OCI-LY7 (cell line): ENCODE measurements around the gene C12orf57. TPM values are rescaled to one million over a fixed set of nuclear protein-coding genes. Genes with fewer than 3 reads are reported as not detected.
A peak's percentile ranks its signal among the peaks of the same experiment; 100 is the strongest.

Source experiments
- BruUV-seq: library from RNA; stranded (reverse); fragments of 400-500 nt; replicated peaks from 2 replicates; lab custom pipeline; 2021; lab: Mats Ljungman, UMichigan
- CTCF ChIA-PET: fragments of 300-600 bp; sonication (Branson Sonifier 250); formaldehyde crosslinking; loops from one replicate; lab custom pipeline; 2022; ENCODE audit warnings: antibody characterized with exemption; ENCODE audit not compliant: unreplicated experiment; lab: Charles Lee
- POLR2A ChIA-PET: fragments of 300-600 bp; sonication (Branson Sonifier 250); formaldehyde crosslinking; loops from one replicate; lab custom pipeline; 2022; ENCODE audit warnings: antibody characterized with exemption; lab: Charles Lee
- DNase-seq: peaks from one replicate; pipeline ENCODE4 v3.0.0-alpha.2; 2015; ENCODE audit warnings: low spot score
- H2AFZ ChIP-seq: fragments of 200-600 bp; sonication (generic), shearing (Covaris generic); 2 replicates; pipeline ENCODE4 v1.6.1; 2014; ENCODE audit warnings: mild to moderate bottlenecking, antibody characterized with exemption, low read length, moderate library complexity
- H3K27ac ChIP-seq: fragments of 200-600 bp; sonication (generic); 2 replicates; pipeline ENCODE4 v1.5.1; 2014; ENCODE audit warnings: mixed run types, low read depth, mild to moderate bottlenecking, moderate library complexity, low read length, inconsistent platforms; ENCODE audit not compliant: poor library complexity, severe bottlenecking
- H3K36me3 ChIP-seq: fragments of 200-600 bp; sonication (generic); 2 replicates; pipeline ENCODE4 v1.6.1; 2014; ENCODE audit warnings: mild to moderate bottlenecking, antibody characterized with exemption, low read length, moderate library complexity, mixed read lengths; ENCODE audit not compliant: insufficient read depth
- H3K4me1 ChIP-seq: fragments of 200-600 bp; sonication (generic); 2 replicates; pipeline ENCODE4 v1.5.1; 2014; ENCODE audit warnings: mild to moderate bottlenecking, low read length; ENCODE audit not compliant: insufficient read depth, poor library complexity, severe bottlenecking
- H3K4me2 ChIP-seq: fragments of 200-600 bp; sonication (generic); 2 replicates; pipeline ENCODE4 v1.6.1; 2014; ENCODE audit warnings: mild to moderate bottlenecking, low read length
- H3K4me3 ChIP-seq: fragments of 200-600 bp; sonication (generic); 2 replicates; pipeline ENCODE4 v1.5.1; 2014; ENCODE audit warnings: mild to moderate bottlenecking, low read depth, low read length; ENCODE audit not compliant: poor library complexity, severe bottlenecking
- H3K79me2 ChIP-seq: fragments of 200-600 bp; sonication (generic); 2 replicates; pipeline ENCODE4 v1.6.1; 2016; ENCODE audit warnings: low read depth, mild to moderate bottlenecking, low read length, moderate library complexity, mixed read lengths; ENCODE audit not compliant: insufficient read depth
- H3K9me2 ChIP-seq: fragments of 200-600 bp; sonication (generic); 2 replicates; pipeline ENCODE4 v1.6.1; 2016; ENCODE audit warnings: mild to moderate bottlenecking, low read length, mixed read lengths; ENCODE audit not compliant: insufficient read depth
- H3K9me3 ChIP-seq: fragments of 200-600 bp; sonication (generic); 2 replicates; pipeline ENCODE4 v1.6.1; 2014; ENCODE audit warnings: mild to moderate bottlenecking, mixed run types, low read length, mixed read lengths
- H4K20me1 ChIP-seq: fragments of 200-600 bp; sonication (generic); 2 replicates; pipeline ENCODE4 v1.6.1; 2014; ENCODE audit warnings: mild to moderate bottlenecking, antibody characterized with exemption, low read length, moderate library complexity, mixed read lengths; ENCODE audit not compliant: insufficient read depth
- EZH2phosphoT487 ChIP-seq: fragments of 200-600 bp; sonication (generic); IDR thresholded peaks from 2 replicates; pipeline ENCODE4 v1.6.1; 2018; ENCODE audit warnings: low read depth, borderline replicate concordance, mild to moderate bottlenecking, mixed run types, antibody characterized with exemption, low read length, moderate library complexity, mixed read lengths
- intact Hi-C: fragments of 100-400 bp; cut with micrococcal nuclease; formaldehyde crosslinking; loops from one replicate; pipeline ENCODE4 v1.10.0; 2022; ENCODE audit not compliant: unreplicated experiment
- total RNA-seq, 2 experiments: library from RNA; depleted of rRNA in 1 of 2; stranded (reverse); fragments of >200 nt in 1 of 2; shearing (Covaris generic) in 1 of 2; gene quantifications; 2 replicates each; pipeline ENCODE4 v1.2.3, GENCODE V29; 2014 to 2022
- TF ChIP-seq, protein P1 (sequence below): fragments of 200-600 bp; sonication (generic); conservative IDR thresholded peaks from 2 replicates; pipeline ENCODE4 v1.5.1; 2014; ENCODE audit warnings: mild to moderate bottlenecking, antibody characterized with exemption, low read length, moderate library complexity, mixed read lengths

C12orf57 gene
- total RNA-seq, 2 experiments from 2014 or later = 130 to 319 TPM

DNA sequence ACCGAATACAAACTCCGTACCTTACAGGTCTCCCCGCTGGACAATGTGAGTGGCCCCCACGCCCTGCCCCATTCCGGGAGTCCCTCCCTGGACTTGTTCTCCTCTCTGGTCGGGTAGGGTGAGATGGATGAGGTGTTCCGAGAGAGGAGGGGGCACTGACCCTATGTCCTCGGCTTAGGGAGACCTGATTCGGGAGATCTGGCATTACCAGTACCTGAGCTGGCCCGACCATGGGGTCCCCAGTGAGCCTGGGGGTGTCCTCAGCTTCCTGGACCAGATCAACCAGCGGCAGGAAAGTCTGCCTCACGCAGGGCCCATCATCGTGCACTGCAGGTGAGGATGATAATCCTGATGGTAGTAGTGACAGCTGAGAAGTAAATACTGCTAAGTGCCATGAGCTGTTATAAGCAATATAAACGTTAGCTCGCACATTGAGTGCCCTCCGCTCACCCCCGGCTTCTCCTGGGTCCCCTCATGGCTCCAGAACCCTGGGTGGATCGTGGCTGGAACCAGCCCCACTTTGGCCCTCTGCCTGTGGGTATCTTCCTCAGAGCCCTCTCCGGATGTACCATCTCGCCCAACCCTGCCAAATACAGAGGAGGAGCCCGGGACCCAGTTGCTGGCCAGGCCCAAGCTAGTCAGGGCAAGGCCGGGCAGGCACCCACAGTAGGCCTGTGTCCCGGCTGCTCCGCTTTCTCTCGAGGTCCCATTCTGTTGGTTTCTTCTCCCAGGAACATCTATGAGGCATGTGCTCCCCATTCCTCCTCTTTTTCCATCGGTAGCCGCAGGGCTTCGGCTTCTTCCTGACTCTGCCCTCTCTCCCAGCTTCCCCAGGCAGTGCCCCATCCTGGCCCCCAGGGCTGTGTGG lies 14.2 kb downstream of the C12orf57 start:
- ChIA-PET POLR2A (interaction anchor here (0.8 to 9.3 kb wide), 6 partner anchors 9 to 106 kb away, joined by 3 to 155 read pairs (median 6); partner anchors contain the start of genes C12orf57, RNU7-1, SPSB2 and USP5), CTCF (interaction anchor here (10.6 kb wide), 1 partner anchor 12 kb away, joined by 110 read pairs; the partner anchor contains the start of genes C12orf57 and RNU7-1)
- Histone ChIP-seq H3K4me1 (peaks cover 87% of the 10 kb centered on the region), H4K20me1 (no peaks in the 10 kb centered on the region), H3K79me2 (no peaks in the 10 kb centered on the region), H3K36me3 (no peaks in the 10 kb centered on the region), H3K9me2 (no peaks in the 10 kb centered on the region), H3K9me3 (no peaks in the 10 kb centered on the region), H3K27ac (peak overlapping the region; percentile 63), H2AFZ (no peak overlapping the region), H3K4me2 (peak overlapping the region; percentile 75), H3K4me3 (peak overlapping the region; percentile 55)
- DNase-seq = no peak
- intact Hi-C loops = no loop called here
- TF ChIP-seq EZH2phosphoT487 = no peak
- TF ChIP-seq, protein P1, sequence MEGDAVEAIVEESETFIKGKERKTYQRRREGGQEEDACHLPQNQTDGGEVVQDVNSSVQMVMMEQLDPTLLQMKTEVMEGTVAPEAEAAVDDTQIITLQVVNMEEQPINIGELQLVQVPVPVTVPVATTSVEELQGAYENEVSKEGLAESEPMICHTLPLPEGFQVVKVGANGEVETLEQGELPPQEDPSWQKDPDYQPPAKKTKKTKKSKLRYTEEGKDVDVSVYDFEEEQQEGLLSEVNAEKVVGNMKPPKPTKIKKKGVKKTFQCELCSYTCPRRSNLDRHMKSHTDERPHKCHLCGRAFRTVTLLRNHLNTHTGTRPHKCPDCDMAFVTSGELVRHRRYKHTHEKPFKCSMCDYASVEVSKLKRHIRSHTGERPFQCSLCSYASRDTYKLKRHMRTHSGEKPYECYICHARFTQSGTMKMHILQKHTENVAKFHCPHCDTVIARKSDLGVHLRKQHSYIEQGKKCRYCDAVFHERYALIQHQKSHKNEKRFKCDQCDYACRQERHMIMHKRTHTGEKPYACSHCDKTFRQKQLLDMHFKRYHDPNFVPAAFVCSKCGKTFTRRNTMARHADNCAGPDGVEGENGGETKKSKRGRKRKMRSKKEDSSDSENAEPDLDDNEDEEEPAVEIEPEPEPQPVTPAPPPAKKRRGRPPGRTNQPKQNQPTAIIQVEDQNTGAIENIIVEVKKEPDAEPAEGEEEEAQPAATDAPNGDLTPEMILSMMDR = no peak
- no TSS peak for BruUV-seq

- no peaks in the 10 kb centered on the region for H4K20me1 ChIP-seq
- H3K27ac ChIP-seq = peak overlapping the region; percentile 63
- POLR2A ChIA-PET = interaction anchor here (0.6 to 9.3 kb wide), 7 partner anchors 8 to 192 kb away, joined by 3 to 155 read pairs (median 8); partner anchors contain the start of genes C12orf57, PTMS, PTPN6 and RNU7-1
- no TSS peak for BruUV-seq
- CTCF ChIA-PET = interaction anchor here (1.0 to 10.6 kb wide), 3 partner anchors 9 to 36 kb away, joined by 3 to 110 read pairs (median 4); partner anchors contain the start of genes C12orf57 and RNU7-1
- H3K9me3 ChIP-seq = no peaks in the 10 kb centered on the region
- intact Hi-C loops = loop anchor here (1.0 kb wide), 1 partner anchor 7 kb away; the partner anchor contains the start of gene PTPN6
- H3K79me2 ChIP-seq = no peaks in the 10 kb centered on the region
- H3K4me1 ChIP-seq = peaks cover 81% of the 10 kb centered on the region
- DNase-seq = no peak
- H2AFZ ChIP-seq = no peak overlapping the region
- peaks cover under 1% of the 10 kb centered on the region; the same call in 1 of the 2 replicates for H3K36me3 ChIP-seq
- no peak for TF ChIP-seq EZH2phosphoT487
- TF ChIP-seq, protein P1 = no peak
- H3K4me3 ChIP-seq = peak overlapping the region; percentile 55
- no peaks in the 10 kb centered on the region for H3K9me2 ChIP-seq
- peak overlapping the region; percentile 75 for H3K4me2 ChIP-seq
Observed at GRCh38 chr12:6958609-6959057, 14.8 kb downstream of the C12orf57 start.
